ENCODE results near the gene GPR37L1.

- peak in 1 of 4 experiments; percentile 12 for TF ChIP-seq CTCF (IDR thresholded peaks at IDR 0.05)
- no peak for TF ChIP-seq POLR2A (IDR thresholded peaks at IDR 0.05)
Measured at GRCh38 chr1:202133001-202133400, 10.3 kb downstream of the GPR37L1 start.
